HG02885 (cell line): Measurements from ENCODE around the gene SYT10.
"Not testable (repeated sequence)": the region's sequence is repeated elsewhere in the genome, so short reads cannot be mapped to it uniquely, and the experiment has no call there.

Source experiments
- ATAC-seq: cut with Tn5 transposase; IDR thresholded peaks from one replicate; pipeline ENCODE4 v1.9.1; 2021; ENCODE audit warnings: mild to moderate bottlenecking; ENCODE audit not compliant: unreplicated experiment, poor library complexity

Gene SYT10

GRCh38 chr12:33439587-33440011, at the start of gene SYT10:
TSS of gene SYT10 (minus strand) at chr12:33439819. CDS start at chr12:33439522, 297 bp downstream.
- no peak for ATAC-seq

GRCh38 chr12:33488036-33488435, 48.4 kb upstream of the SYT10 start:
- ATAC-seq: no peak

- no peak for ATAC-seq
Measured at GRCh38 chr12:33486058-33486457, 46.4 kb upstream of the SYT10 start.

GRCh38 chr12:33484161-33484560, 44.5 kb upstream of the SYT10 start:
- ATAC-seq: no peak

- no peak for ATAC-seq
Measured at GRCh38 chr12:33480366-33480765, 40.7 kb upstream of the SYT10 start.

GRCh38 chr12:33476058-33476457, 36.4 kb upstream of the SYT10 start:
- ATAC-seq: no peak

GRCh38 chr12:33472299-33472698, 32.7 kb upstream of the SYT10 start:
- no peak for ATAC-seq

GRCh38 chr12:33455096-33455495, 15.5 kb upstream of the SYT10 start:
- ATAC-seq: no peak

- no peak for ATAC-seq
Measured at GRCh38 chr12:33450480-33450879, 10.9 kb upstream of the SYT10 start.

- no peak for ATAC-seq
Measured at GRCh38 chr12:33440477-33440876, 858 bp upstream of the SYT10 start.

- no peak for ATAC-seq
Measured at GRCh38 chr12:33438851-33439586, 600 bp downstream of the SYT10 start.

GRCh38 chr12:33438025-33438772, 1.4 kb downstream of the SYT10 start:
- no peak for ATAC-seq

- no peak for ATAC-seq
Measured at GRCh38 chr12:33437598-33437997, 2.0 kb downstream of the SYT10 start.

- ATAC-seq: no peak
Measured at GRCh38 chr12:33432992-33433391, 6.6 kb downstream of the SYT10 start.

GRCh38 chr12:33431648-33432047, 8.0 kb downstream of the SYT10 start:
- no peak for ATAC-seq

- no peak for ATAC-seq
Measured at GRCh38 chr12:33429468-33429867, 10.2 kb downstream of the SYT10 start.

- ATAC-seq: peak; percentile 60
Measured at GRCh38 chr12:33427071-33427470, 12.5 kb downstream of the SYT10 start.

GRCh38 chr12:33423706-33424105, 15.9 kb downstream of the SYT10 start:
- ATAC-seq: no peak

- ATAC-seq: not testable (repeated sequence)
Measured at GRCh38 chr12:33412410-33412809, 27.2 kb downstream of the SYT10 start.

- ATAC-seq: no peak
Measured at GRCh38 chr12:33383503-33383902, 56.1 kb downstream of the SYT10 start.

- ATAC-seq: no peak
Measured at GRCh38 chr12:33376153-33376552, 63.5 kb downstream of the SYT10 start.

- ATAC-seq: no peak
Measured at GRCh38 chr12:33370318-33370717, 69.3 kb downstream of the SYT10 start.
